LNCaP clone FGC (cell line): ENCODE results near the gene RBM42.

Experiments used
- DNase-seq: peaks from one replicate; pipeline ENCODE4 v3.0.0-alpha.2; 2011; ENCODE audit warnings: low read depth
- H3K4me3 ChIP-seq: 2 replicates; pipeline ENCODE4 v1.5.1; 2011; ENCODE audit warnings: mild to moderate bottlenecking, low read depth, low read length, control low read depth
- TF ChIP-seq, protein P1 (sequence below): IDR thresholded peaks from 2 replicates; pipeline ENCODE4 v1.5.1; 2012; ENCODE audit warnings: mild to moderate bottlenecking; ENCODE audit not compliant: control insufficient read depth, insufficient read depth; ENCODE audit errors: extremely low read depth

Gene RBM42

DNA sequence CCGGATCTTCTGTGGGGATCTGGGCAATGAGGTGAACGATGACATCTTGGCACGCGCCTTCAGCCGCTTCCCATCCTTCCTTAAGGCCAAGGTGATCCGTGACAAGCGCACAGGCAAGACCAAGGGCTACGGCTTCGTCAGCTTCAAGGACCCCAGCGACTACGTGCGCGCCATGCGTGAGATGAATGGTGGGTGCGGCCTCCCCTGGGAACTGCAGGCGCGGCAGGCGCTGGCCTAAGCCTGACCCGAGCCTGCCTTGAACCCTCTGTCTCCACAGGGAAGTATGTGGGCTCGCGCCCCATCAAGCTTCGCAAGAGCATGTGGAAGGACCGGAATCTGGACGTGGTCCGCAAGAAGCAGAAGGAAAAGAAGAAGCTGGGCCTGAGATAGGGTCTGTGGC is 8.3 kb downstream of the RBM42 start:
- no peak for DNase-seq
- no peak overlapping the region for H3K4me3 ChIP-seq
- TF ChIP-seq, protein P1, sequence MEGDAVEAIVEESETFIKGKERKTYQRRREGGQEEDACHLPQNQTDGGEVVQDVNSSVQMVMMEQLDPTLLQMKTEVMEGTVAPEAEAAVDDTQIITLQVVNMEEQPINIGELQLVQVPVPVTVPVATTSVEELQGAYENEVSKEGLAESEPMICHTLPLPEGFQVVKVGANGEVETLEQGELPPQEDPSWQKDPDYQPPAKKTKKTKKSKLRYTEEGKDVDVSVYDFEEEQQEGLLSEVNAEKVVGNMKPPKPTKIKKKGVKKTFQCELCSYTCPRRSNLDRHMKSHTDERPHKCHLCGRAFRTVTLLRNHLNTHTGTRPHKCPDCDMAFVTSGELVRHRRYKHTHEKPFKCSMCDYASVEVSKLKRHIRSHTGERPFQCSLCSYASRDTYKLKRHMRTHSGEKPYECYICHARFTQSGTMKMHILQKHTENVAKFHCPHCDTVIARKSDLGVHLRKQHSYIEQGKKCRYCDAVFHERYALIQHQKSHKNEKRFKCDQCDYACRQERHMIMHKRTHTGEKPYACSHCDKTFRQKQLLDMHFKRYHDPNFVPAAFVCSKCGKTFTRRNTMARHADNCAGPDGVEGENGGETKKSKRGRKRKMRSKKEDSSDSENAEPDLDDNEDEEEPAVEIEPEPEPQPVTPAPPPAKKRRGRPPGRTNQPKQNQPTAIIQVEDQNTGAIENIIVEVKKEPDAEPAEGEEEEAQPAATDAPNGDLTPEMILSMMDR = no peak

DNA sequence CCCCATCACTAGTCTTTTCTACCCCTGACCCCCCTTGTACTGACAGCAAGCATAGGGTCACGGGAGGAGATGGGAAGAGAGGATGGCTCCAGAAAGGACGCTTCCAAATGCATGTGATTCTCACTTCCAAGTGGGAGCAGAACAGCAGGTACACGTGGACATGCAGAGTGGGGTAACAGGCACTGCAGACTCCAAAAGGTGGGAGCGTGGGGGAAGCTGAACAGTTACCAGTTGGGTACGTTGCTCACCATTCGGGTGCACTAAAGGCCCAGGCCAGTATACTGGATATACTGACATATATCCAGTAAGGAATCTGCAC is 10.4 kb downstream of the RBM42 start:
- TF ChIP-seq, protein P1 = no peak
- no peak for DNase-seq

DNA sequence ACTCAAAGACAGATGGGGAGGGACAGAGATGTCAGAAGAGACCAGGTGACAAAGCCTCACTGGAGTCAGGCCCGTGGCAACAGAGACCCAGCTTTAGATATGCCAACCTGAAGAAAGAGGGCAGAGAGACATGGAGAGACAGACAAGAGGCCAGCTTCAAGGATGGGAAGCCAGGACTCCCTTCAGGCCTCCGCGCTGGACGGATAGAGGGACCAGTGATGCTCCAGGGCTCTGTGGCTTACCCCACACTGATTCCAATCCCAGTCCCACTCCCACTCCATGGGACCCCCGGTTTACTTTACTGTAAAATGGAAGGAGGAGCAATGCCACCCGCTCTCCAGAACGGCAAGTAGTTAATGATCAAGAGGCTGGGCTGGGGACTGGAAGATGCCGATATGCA is 11.0 kb downstream of the RBM42 start:
- TF ChIP-seq, protein P1 = no peak
- no peak overlapping the region for H3K4me3 ChIP-seq

More for the DNA sequence above, 10.4 kb downstream of the RBM42 start:
- H3K4me3 ChIP-seq = no peak overlapping the region

DNA sequence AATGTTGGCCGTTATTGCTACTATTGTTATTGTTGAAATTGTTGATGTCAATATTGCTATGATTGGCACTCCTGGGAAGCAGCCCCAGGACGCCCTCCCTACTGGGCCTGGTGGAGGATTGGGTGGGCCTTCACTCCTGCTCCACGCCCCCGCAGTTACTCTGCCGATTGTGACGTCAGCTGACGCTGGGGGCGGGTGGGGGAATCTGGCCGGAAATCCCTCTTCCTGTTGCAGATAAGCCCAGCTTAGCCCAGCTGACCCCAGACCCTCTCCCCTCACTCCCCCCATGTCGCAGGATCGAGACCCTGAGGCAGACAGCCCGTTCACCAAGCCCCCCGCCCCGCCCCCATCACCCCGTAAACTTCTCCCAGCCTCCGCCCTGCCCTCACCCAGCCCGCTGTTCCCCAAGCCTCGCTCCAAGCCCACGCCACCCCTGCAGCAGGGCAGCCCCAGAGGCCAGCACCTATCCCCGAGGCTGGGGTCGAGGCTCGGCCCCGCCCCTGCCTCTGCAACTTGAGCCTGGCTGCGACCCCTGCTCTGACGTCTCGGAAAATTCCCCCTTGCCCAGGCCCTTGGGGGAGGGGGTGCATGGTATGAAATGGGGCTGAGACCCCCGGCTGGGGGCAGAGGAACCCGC is 12.8 kb downstream of the RBM42 start, which contains the start of gene ETV2:
TSS of gene ETV2 (plus strand) at position 231 of the 637 bp plus-strand sequence. CDS start 716 bp downstream, outside the sequence.
- DNase-seq = no peak
- TF ChIP-seq, protein P1 = no peak
- peak within 1 kb of the TSS; percentile 60; the same call in 1 of the 2 replicates for H3K4me3 ChIP-seq

More for the DNA sequence above, 11.0 kb downstream of the RBM42 start:
- DNase-seq = no peak

DNA sequence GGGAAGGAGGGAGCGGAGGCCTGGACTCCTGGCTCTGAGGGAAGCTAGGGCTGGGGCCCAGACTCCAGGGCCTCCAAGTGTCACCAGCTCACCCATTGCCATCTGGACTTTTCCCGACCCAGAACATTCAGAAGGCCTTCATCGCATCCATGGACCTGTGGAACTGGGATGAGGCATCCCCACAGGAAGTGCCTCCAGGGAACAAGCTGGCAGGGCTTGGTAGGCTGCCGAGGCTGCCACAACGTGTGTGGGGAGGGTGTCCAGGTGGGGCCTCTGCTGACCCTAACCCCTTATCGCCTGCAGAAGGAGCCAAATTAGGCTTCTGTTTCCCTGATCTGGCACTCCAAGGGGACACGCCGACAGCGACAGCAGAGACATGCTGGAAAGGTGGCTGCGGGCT is 13.5 kb downstream of the RBM42 start:
- peak overlapping the region; percentile 60; the same call in 1 of the 2 replicates for H3K4me3 ChIP-seq
- TF ChIP-seq, protein P1 = no peak
- no peak for DNase-seq

DNA sequence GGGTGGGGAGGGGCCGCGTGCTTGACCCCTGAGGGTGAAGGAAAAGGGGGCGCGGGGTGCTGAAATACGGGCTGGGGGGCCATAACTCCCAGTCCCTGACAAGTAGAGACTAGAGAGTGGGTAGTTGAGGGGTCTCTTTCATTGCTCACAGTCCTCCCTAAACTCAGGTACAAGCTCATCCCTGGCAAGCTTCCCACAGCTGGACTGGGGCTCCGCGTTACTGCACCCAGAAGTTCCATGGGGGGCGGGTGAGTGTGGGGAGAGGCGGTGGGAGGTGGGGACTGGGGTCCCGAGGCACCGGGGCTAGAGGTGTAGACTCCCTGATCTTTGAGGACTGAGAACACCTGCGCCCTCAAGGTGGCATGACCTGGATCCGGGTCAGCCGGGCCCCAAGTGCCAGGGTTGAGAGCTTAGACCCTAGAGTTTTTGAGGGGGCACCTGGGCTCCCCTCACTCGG is 14.0 kb downstream of the RBM42 start:
- H3K4me3 ChIP-seq = peak overlapping the region; percentile 60
- TF ChIP-seq, protein P1 = no peak
- no peak for DNase-seq
